HG03442 (cell line): ENCODE results near the gene CELA2A.

Experiments used
- ATAC-seq: cut with Tn5 transposase; IDR thresholded peaks from one replicate; pipeline ENCODE4 v1.9.1; 2021; ENCODE audit warnings: mild to moderate bottlenecking, moderate library complexity; ENCODE audit not compliant: unreplicated experiment

Gene CELA2A

GRCh38 chr1:15456313-15456954, at the start of gene CELA2A:
Gene CELA2A, plus strand, starts transcription at chr1:15456732. Its CDS starts 22 bp downstream, at chr1:15456754.
- no peak for ATAC-seq

- ATAC-seq, result no peak
Measured at GRCh38 chr1:15407580-15407979, 49.0 kb upstream of the CELA2A start.

GRCh38 chr1:15408890-15409387, 47.6 kb upstream of the CELA2A start:
- ATAC-seq, result no peak

- ATAC-seq, result peak; percentile 73
Measured at GRCh38 chr1:15409388-15410222, 46.9 kb upstream of the CELA2A start, which contains the start of gene EFHD2. Gene EFHD2, plus strand, starts transcription at chr1:15409888. Its CDS starts 84 bp downstream, at chr1:15409972.

- ATAC-seq, result no peak
Measured at GRCh38 chr1:15410223-15410883, 46.2 kb upstream of the CELA2A start.

GRCh38 chr1:15410884-15411245, 45.7 kb upstream of the CELA2A start:
- ATAC-seq, result no peak

- ATAC-seq, result peak; percentile 41
Measured at GRCh38 chr1:15411593-15412137, 44.9 kb upstream of the CELA2A start.

- no peak for ATAC-seq
Measured at GRCh38 chr1:15412175-15412800, 44.2 kb upstream of the CELA2A start.

- no peak for ATAC-seq
Measured at GRCh38 chr1:15412843-15413242, 43.7 kb upstream of the CELA2A start.

GRCh38 chr1:15413563-15414444, 42.7 kb upstream of the CELA2A start:
- ATAC-seq, result no peak

GRCh38 chr1:15414445-15414983, 42.0 kb upstream of the CELA2A start:
- ATAC-seq, result no peak

- no peak for ATAC-seq
Measured at GRCh38 chr1:15417059-15417934, 39.2 kb upstream of the CELA2A start.

GRCh38 chr1:15418806-15419515, 37.6 kb upstream of the CELA2A start:
- no peak for ATAC-seq

GRCh38 chr1:15420853-15421465, 35.6 kb upstream of the CELA2A start:
- no peak for ATAC-seq

GRCh38 chr1:15422871-15423270, 33.7 kb upstream of the CELA2A start:
- no peak for ATAC-seq

GRCh38 chr1:15423355-15424077, 33.0 kb upstream of the CELA2A start:
- no peak for ATAC-seq

GRCh38 chr1:15424146-15424667, 32.3 kb upstream of the CELA2A start:
- ATAC-seq, result no peak
